Mucosa of descending colon (tissue), 3 donors: ENCODE measurements around the gene IFI6. TPM values are rescaled to one million over a fixed set of nuclear protein-coding genes. Genes with fewer than 3 reads are reported as not detected.

ENCODE experiments used
- ATAC-seq: fragments of 200-7000 bp; cut with Tn5 transposase; one replicate; pipeline ENCODE4 v1.9.1; 2020; ENCODE audit warnings: mild to moderate bottlenecking, moderate library complexity
- DNase-seq, 3 donors: peaks; one replicate each; pipeline ENCODE4 v3.0.0-alpha.2; 2020
- H3K36me3 ChIP-seq: fragments of 200-600 bp; one replicate; pipeline ENCODE4 v1.8.0; 2021; ENCODE audit warnings: low read depth, mild to moderate bottlenecking
- H3K4me1 ChIP-seq: fragments of 200-600 bp; one replicate; pipeline ENCODE4 v1.8.0; 2021; ENCODE audit warnings: low read depth, mild to moderate bottlenecking
- H3K4me3 ChIP-seq: fragments of 200-600 bp; one replicate; pipeline ENCODE4 v1.8.0; 2021; ENCODE audit warnings: mild to moderate bottlenecking
- H3K9me3 ChIP-seq: fragments of 200-600 bp; one replicate; pipeline ENCODE4 v1.8.0; 2021; ENCODE audit warnings: mild to moderate bottlenecking
- intact Hi-C, 2 donors: fragments of 100-400 bp; cut with DNase I in 1 of 2; cut with micrococcal nuclease in 1 of 2; formaldehyde crosslinking; loops; one replicate each; pipeline versions ENCODE4 v1.11.0 to v1.11.1; 2022; cut with DNase I, micrococcal nuclease
- total RNA-seq, 3 donors: library from RNA; stranded (reverse); fragmentation: NEBNext Ultra II Directional in 2 of 3; extraction: Animal tissue kit (Norgen Biotek cat#: 25700) in 2 of 3; gene quantifications; one replicate each; pipeline versions ENCODE4 v1.2.1 to v1.2.4, GENCODE V29; 2021 to 2023
- TF ChIP-seq, protein P1 (sequence below): fragments of 200-600 bp; IDR thresholded peaks from one replicate; pipeline ENCODE4 v1.8.0; 2022; ENCODE audit warnings: antibody characterized with exemption, mild to moderate bottlenecking
- donor health status: DM: no; HTN: no; CAD: no; lungs with moderate emphysema.
- donor health status: DM: no; HTN: no; CAD: no.
- donor health status: DM: no; HTN: yes; CAD: no.

IFI6 gene
- total RNA-seq, 3 donors from 2014 or later: 8.3 to 51.4 (median 45.4) TPM

- intact Hi-C loops: no loop called here
- no peak for ATAC-seq
Observed at GRCh38 chr1:27650171-27650538, 21.8 kb downstream of the IFI6 start.

DNA sequence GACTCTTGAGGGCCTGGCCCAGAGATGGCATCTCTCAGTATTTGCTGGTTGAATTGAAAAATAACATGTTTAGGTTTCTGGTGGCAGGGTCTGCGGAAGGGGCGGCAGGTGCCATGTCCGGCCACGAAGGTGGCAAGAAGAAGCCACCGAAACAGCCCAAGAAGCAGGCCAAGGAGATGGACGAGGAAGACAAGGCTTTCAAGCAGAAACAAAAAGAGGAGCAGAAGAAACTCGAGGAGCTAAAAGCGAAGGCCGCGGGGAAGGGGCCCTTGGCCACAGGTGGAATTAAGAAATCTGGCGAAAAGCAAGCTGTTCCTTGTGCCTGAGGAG lies 22.7 kb downstream of the IFI6 start:
- no peak for DNase-seq
- Histone ChIP-seq H3K4me1 (no peaks in the 10 kb centered on the region), H3K36me3 (no peaks in the 10 kb centered on the region), H3K9me3 (no peaks in the 10 kb centered on the region), H3K4me3 (no peak overlapping the region)
- ATAC-seq: no peak
- TF ChIP-seq, protein P1, sequence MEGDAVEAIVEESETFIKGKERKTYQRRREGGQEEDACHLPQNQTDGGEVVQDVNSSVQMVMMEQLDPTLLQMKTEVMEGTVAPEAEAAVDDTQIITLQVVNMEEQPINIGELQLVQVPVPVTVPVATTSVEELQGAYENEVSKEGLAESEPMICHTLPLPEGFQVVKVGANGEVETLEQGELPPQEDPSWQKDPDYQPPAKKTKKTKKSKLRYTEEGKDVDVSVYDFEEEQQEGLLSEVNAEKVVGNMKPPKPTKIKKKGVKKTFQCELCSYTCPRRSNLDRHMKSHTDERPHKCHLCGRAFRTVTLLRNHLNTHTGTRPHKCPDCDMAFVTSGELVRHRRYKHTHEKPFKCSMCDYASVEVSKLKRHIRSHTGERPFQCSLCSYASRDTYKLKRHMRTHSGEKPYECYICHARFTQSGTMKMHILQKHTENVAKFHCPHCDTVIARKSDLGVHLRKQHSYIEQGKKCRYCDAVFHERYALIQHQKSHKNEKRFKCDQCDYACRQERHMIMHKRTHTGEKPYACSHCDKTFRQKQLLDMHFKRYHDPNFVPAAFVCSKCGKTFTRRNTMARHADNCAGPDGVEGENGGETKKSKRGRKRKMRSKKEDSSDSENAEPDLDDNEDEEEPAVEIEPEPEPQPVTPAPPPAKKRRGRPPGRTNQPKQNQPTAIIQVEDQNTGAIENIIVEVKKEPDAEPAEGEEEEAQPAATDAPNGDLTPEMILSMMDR: no peak
- intact Hi-C loops: no loop called here

More at GRCh38 chr1:27650171-27650538, 21.8 kb downstream of the IFI6 start:
- TF ChIP-seq, protein P1: no peak
- Histone ChIP-seq H3K4me1 (no peaks in the 10 kb centered on the region), H3K9me3 (no peaks in the 10 kb centered on the region), H3K36me3 (no peaks in the 10 kb centered on the region), H3K4me3 (no peak overlapping the region)
- no peak for DNase-seq

GRCh38 chr1:27648602-27649305 lies 23.2 kb downstream of the IFI6 start:
- intact Hi-C loops: no loop called here
- TF ChIP-seq, protein P1: no peak
- DNase-seq: no peak
- Histone ChIP-seq H3K4me3 (no peak overlapping the region), H3K4me1 (no peaks in the 10 kb centered on the region), H3K36me3 (no peaks in the 10 kb centered on the region), H3K9me3 (no peaks in the 10 kb centered on the region)
- ATAC-seq: no peak

GRCh38 chr1:27647328-27647727 lies 24.7 kb downstream of the IFI6 start:
- TF ChIP-seq, protein P1: no peak
- DNase-seq: no peak
- H3K9me3 ChIP-seq: no peaks in the 10 kb centered on the region
- no peak overlapping the region for H3K4me3 ChIP-seq
- H3K4me1 ChIP-seq: no peaks in the 10 kb centered on the region
- intact Hi-C loops: no loop called here
- ATAC-seq: no peak
- H3K36me3 ChIP-seq: no peaks in the 10 kb centered on the region

- peak in 1 of 3 donors; percentile 57 for DNase-seq
- H3K36me3 ChIP-seq: no peaks in the 10 kb centered on the region
- TF ChIP-seq, protein P1: no peak
- H3K4me3 ChIP-seq: no peak overlapping the region
- H3K4me1 ChIP-seq: no peaks in the 10 kb centered on the region
- intact Hi-C loops: no loop called here
- no peak for ATAC-seq
- H3K9me3 ChIP-seq: no peaks in the 10 kb centered on the region
Observed at GRCh38 chr1:27646676-27647075, 25.3 kb downstream of the IFI6 start.

- Histone ChIP-seq H3K4me1 (no peaks in the 10 kb centered on the region), H3K36me3 (no peaks in the 10 kb centered on the region), H3K4me3 (no peak overlapping the region), H3K9me3 (no peaks in the 10 kb centered on the region)
- intact Hi-C loops: no loop called here
- DNase-seq (no peak), ATAC-seq (no peak)
- TF ChIP-seq, protein P1: no peak
Observed at GRCh38 chr1:27645071-27645415, 26.9 kb downstream of the IFI6 start.
